Activated T-helper 17 cell treated with anti-CD3 and anti-CD28 coated beads, Interleukin-2, amount 50 U/mL, for 72 hours (primary cell): ENCODE results near the gene PACRG. TPM values are rescaled to one million over a fixed set of nuclear protein-coding genes. Genes with fewer than 3 reads are reported as not detected.

Experiments
- ATAC-seq: fragments of 150-1000 bp; cut with Tn5 transposase; replicated peaks from 2 replicates; pipeline ENCODE4 v1.10.0; 2021; ENCODE audit warnings: mild to moderate bottlenecking, moderate library complexity
- H3K27ac Mint-ChIP-seq: one replicate; pipeline ENCODE4 v1.8.0; 2022; ENCODE audit warnings: mixed read lengths
- H3K27me3 Mint-ChIP-seq: one replicate; pipeline ENCODE4 v1.8.0; 2022; ENCODE audit warnings: mixed read lengths
- H3K36me3 Mint-ChIP-seq: one replicate; pipeline ENCODE4 v1.8.0; 2022; ENCODE audit warnings: low read depth, mild to moderate bottlenecking, mixed read lengths
- H3K4me1 Mint-ChIP-seq: one replicate; pipeline ENCODE4 v1.8.0; 2022; ENCODE audit warnings: mixed read lengths
- H3K4me3 Mint-ChIP-seq: one replicate; pipeline ENCODE4 v1.8.0; 2022; ENCODE audit warnings: mild to moderate bottlenecking, mixed read lengths
- H3K9me3 Mint-ChIP-seq: one replicate; pipeline ENCODE4 v1.8.0; 2022; ENCODE audit warnings: mixed read lengths
- total RNA-seq, 2 donors: library from RNA; stranded (reverse); gene quantifications; one replicate each; pipeline ENCODE4 v1.2.3, GENCODE V29; 2022

The PACRG gene
- total RNA-seq, 2 donors from 2014 or later: not detected

- Mint-ChIP-seq H3K4me1 (peaks cover 6% of the 10 kb centered on the region), H3K9me3 (no peaks in the 10 kb centered on the region), H3K4me3 (no peak overlapping the region), H3K27ac (no peak overlapping the region), H3K27me3 (no peaks in the 10 kb centered on the region), H3K36me3 (no peaks in the 10 kb centered on the region)
- no peak for ATAC-seq
These were observed 5.5 kb upstream of the PACRG start for GRCh38 chr6:162722226-162722625.

- Mint-ChIP-seq H3K27ac (no peak overlapping the region), H3K9me3 (no peaks in the 10 kb centered on the region), H3K4me3 (no peak overlapping the region), H3K36me3 (no peaks in the 10 kb centered on the region), H3K27me3 (no peaks in the 10 kb centered on the region), H3K4me1 (peaks cover 6% of the 10 kb centered on the region)
- no peak for ATAC-seq
These were observed 5.1 kb upstream of the PACRG start for GRCh38 chr6:162722633-162723032.

GRCh38 chr6:162726947-162727321 lies 840 bp upstream of the PACRG start:
- Mint-ChIP-seq H3K36me3 (no peaks in the 10 kb centered on the region), H3K4me3 (peak overlapping the region; percentile 82), H3K27ac (peak overlapping the region; percentile 90), H3K4me1 (peaks cover 6% of the 10 kb centered on the region), H3K9me3 (no peaks in the 10 kb centered on the region), H3K27me3 (no peaks in the 10 kb centered on the region)
- peak; percentile 1 for ATAC-seq

- Mint-ChIP-seq H3K27me3 (no peaks in the 10 kb centered on the region), H3K9me3 (no peaks in the 10 kb centered on the region), H3K36me3 (no peaks in the 10 kb centered on the region), H3K4me1 (peaks cover 6% of the 10 kb centered on the region), H3K4me3 (peak overlapping the region; percentile 82), H3K27ac (peak overlapping the region; percentile 96)
- ATAC-seq: no peak
These were observed 423 bp downstream of the PACRG start for GRCh38 chr6:162728197-162728596.

- peak overlapping the region; percentile 82 for H3K4me3 Mint-ChIP-seq
These were observed 932 bp downstream of the PACRG start for GRCh38 chr6:162728706-162729105.

GRCh38 chr6:162730502-162730901 lies 2.7 kb downstream of the PACRG start:
- H3K4me1 Mint-ChIP-seq: peaks cover 6% of the 10 kb centered on the region
- H3K27ac Mint-ChIP-seq: no peak overlapping the region
- no peak for ATAC-seq
- H3K4me3 Mint-ChIP-seq: no peak overlapping the region
- peaks cover 6% of the 10 kb centered on the region for H3K9me3 Mint-ChIP-seq
- no peaks in the 10 kb centered on the region for H3K27me3 Mint-ChIP-seq
- no peaks in the 10 kb centered on the region for H3K36me3 Mint-ChIP-seq

More at GRCh38 chr6:162728706-162729105, 932 bp downstream of the PACRG start:
- H3K27ac Mint-ChIP-seq: peak overlapping the region; percentile 96
- no peaks in the 10 kb centered on the region for H3K36me3 Mint-ChIP-seq
- peaks cover 6% of the 10 kb centered on the region for H3K4me1 Mint-ChIP-seq
- ATAC-seq: no peak
- H3K9me3 Mint-ChIP-seq: peaks cover 5% of the 10 kb centered on the region
- no peaks in the 10 kb centered on the region for H3K27me3 Mint-ChIP-seq

GRCh38 chr6:162733489-162733888 lies 5.7 kb downstream of the PACRG start:
- H3K27ac Mint-ChIP-seq: peak overlapping the region; percentile 79
- peaks cover 6% of the 10 kb centered on the region for H3K9me3 Mint-ChIP-seq
- peak overlapping the region; percentile 15 for H3K4me3 Mint-ChIP-seq
- no peaks in the 10 kb centered on the region for H3K4me1 Mint-ChIP-seq
- no peak for ATAC-seq
- no peaks in the 10 kb centered on the region for H3K27me3 Mint-ChIP-seq
- H3K36me3 Mint-ChIP-seq: no peaks in the 10 kb centered on the region

GRCh38 chr6:162736961-162737360 lies 9.2 kb downstream of the PACRG start:
- no peak overlapping the region for H3K4me3 Mint-ChIP-seq
- no peaks in the 10 kb centered on the region for H3K36me3 Mint-ChIP-seq
- peaks cover under 1% of the 10 kb centered on the region for H3K27me3 Mint-ChIP-seq
- no peak overlapping the region for H3K27ac Mint-ChIP-seq
- peaks cover 6% of the 10 kb centered on the region for H3K9me3 Mint-ChIP-seq
- no peak for ATAC-seq
- no peaks in the 10 kb centered on the region for H3K4me1 Mint-ChIP-seq

- Mint-ChIP-seq H3K9me3 (no peaks in the 10 kb centered on the region), H3K27me3 (no peaks in the 10 kb centered on the region), H3K36me3 (no peaks in the 10 kb centered on the region), H3K4me3 (no peak overlapping the region), H3K27ac (no peak overlapping the region), H3K4me1 (no peaks in the 10 kb centered on the region)
- ATAC-seq: no peak
These were observed 23.0 kb downstream of the PACRG start for GRCh38 chr6:162750776-162751175.

GRCh38 chr6:162751211-162751859 lies 23.6 kb downstream of the PACRG start:
- Mint-ChIP-seq H3K9me3 (no peaks in the 10 kb centered on the region), H3K4me3 (no peak overlapping the region), H3K36me3 (no peaks in the 10 kb centered on the region), H3K27ac (no peak overlapping the region), H3K27me3 (no peaks in the 10 kb centered on the region), H3K4me1 (no peaks in the 10 kb centered on the region)
- ATAC-seq: no peak

- Mint-ChIP-seq H3K4me3 (no peak overlapping the region), H3K36me3 (no peaks in the 10 kb centered on the region), H3K27ac (no peak overlapping the region), H3K27me3 (no peaks in the 10 kb centered on the region), H3K4me1 (no peaks in the 10 kb centered on the region), H3K9me3 (no peaks in the 10 kb centered on the region)
- ATAC-seq: peak; percentile 44
These were observed 26.0 kb downstream of the PACRG start for GRCh38 chr6:162753775-162754174.

GRCh38 chr6:162770136-162770535 lies 42.4 kb downstream of the PACRG start:
- H3K27me3 Mint-ChIP-seq: peaks cover 3% of the 10 kb centered on the region
- no peak for ATAC-seq
- no peak overlapping the region for H3K27ac Mint-ChIP-seq
- H3K36me3 Mint-ChIP-seq: no peaks in the 10 kb centered on the region
- H3K4me3 Mint-ChIP-seq: no peak overlapping the region
- H3K4me1 Mint-ChIP-seq: no peaks in the 10 kb centered on the region
- H3K9me3 Mint-ChIP-seq: no peaks in the 10 kb centered on the region

GRCh38 chr6:162770955-162771354 lies 43.2 kb downstream of the PACRG start:
- Mint-ChIP-seq H3K27me3 (peaks cover 3% of the 10 kb centered on the region), H3K4me3 (no peak overlapping the region), H3K9me3 (no peaks in the 10 kb centered on the region), H3K36me3 (no peaks in the 10 kb centered on the region), H3K4me1 (no peaks in the 10 kb centered on the region), H3K27ac (no peak overlapping the region)
- ATAC-seq: no peak

- H3K4me1 Mint-ChIP-seq: no peaks in the 10 kb centered on the region
- ATAC-seq: no peak
- no peaks in the 10 kb centered on the region for H3K9me3 Mint-ChIP-seq
- H3K27me3 Mint-ChIP-seq: no peaks in the 10 kb centered on the region
- H3K4me3 Mint-ChIP-seq: no peak overlapping the region
- H3K36me3 Mint-ChIP-seq: no peaks in the 10 kb centered on the region
- H3K27ac Mint-ChIP-seq: no peak overlapping the region
These were observed 44.7 kb downstream of the PACRG start for GRCh38 chr6:162772466-162772865.

GRCh38 chr6:162773996-162774395 lies 46.2 kb downstream of the PACRG start:
- peaks cover 4% of the 10 kb centered on the region for H3K9me3 Mint-ChIP-seq
- no peaks in the 10 kb centered on the region for H3K27me3 Mint-ChIP-seq
- H3K4me3 Mint-ChIP-seq: no peak overlapping the region
- no peak for ATAC-seq
- H3K4me1 Mint-ChIP-seq: no peaks in the 10 kb centered on the region
- no peaks in the 10 kb centered on the region for H3K36me3 Mint-ChIP-seq
- H3K27ac Mint-ChIP-seq: no peak overlapping the region

GRCh38 chr6:162777091-162777490 lies 49.3 kb downstream of the PACRG start:
- Mint-ChIP-seq H3K4me3 (no peak overlapping the region), H3K27ac (no peak overlapping the region), H3K27me3 (peaks cover 5% of the 10 kb centered on the region), H3K36me3 (no peaks in the 10 kb centered on the region), H3K9me3 (peaks cover 14% of the 10 kb centered on the region), H3K4me1 (no peaks in the 10 kb centered on the region)
- no peak for ATAC-seq
